ENCODE data around the gene SPDYE2. TPM values are rescaled to one million over a fixed set of nuclear protein-coding genes. Genes with fewer than 3 reads are reported as not detected.
"Not testable (repeated sequence)": the region's sequence is repeated elsewhere in the genome, so short reads cannot be mapped to it uniquely, and the experiment has no call there.

The SPDYE2 gene
- total RNA-seq, 1 donor from 2014 or later = not detected

DNA sequence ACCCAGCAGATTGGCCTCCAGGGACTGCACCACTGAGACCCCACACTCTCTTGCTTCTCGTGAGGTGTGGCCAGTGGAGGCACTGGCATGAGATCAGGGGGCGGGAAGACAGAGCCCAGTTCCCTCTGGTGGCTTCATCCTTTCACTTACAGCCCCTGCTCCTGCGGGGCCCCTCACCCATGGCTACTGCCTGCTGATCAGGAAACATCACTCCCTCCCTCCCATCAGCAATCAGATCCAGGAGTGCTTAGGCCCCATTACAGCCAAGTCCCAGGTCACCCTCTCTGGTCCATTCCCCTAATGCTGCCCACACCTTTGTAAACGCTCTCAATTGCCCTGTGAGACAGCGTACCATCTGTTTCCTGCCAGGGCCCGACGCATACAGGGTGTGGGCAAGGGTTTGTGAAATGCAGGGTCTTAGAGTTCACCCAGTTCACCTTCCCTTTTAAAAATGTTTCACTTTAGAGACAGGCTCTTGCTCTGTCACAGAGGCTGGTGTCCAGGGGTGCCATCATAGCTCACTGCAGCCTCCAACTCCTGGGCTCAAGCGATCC, 15.9 kb upstream of the SPDYE2 start:
- intact Hi-C loops (cut with micrococcal nuclease) = not testable (repeated sequence)

DNA sequence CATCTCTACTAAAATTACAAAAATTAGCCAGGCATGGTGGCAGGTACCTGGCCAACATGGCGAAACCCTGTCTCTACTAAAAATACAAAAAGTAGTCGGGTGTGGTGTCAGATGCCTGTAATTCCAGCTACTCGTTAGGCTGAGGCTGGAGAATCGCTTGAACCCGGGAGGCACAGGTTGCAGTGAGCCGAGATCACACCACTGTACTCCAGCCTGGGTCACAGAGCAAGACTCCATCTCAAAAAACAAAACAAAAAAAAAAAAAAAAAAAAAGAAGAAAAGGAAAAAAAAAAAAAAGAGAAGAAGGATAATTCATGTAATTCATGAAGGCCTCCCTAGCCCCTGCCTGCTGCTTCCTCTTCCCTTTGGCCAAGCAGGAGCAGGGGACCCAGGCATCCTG, 10.4 kb upstream of the SPDYE2 start:
- intact Hi-C loops (cut with micrococcal nuclease) = not testable (repeated sequence)

DNA sequence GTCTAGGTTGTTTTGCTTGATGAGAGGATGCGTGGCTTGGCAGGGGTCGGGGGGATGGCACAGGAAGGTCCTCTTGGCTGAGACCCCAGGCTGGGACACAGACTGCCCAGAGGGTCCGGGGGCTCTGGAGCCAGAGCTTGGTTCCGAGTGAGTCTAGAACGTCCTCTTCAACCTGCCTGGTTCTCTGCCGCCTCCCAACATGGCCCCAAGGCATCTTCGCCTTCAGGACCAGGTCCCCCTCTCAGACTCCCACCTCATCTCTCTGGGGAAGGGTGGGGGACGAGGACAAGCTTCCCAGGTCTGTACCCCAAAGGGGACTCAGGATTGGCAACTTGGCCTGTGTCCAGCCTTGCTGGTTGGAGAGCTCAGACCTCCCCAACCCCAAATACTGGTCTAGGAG, 8.9 kb upstream of the SPDYE2 start:
- intact Hi-C loops (cut with micrococcal nuclease) = not testable (repeated sequence)

DNA sequence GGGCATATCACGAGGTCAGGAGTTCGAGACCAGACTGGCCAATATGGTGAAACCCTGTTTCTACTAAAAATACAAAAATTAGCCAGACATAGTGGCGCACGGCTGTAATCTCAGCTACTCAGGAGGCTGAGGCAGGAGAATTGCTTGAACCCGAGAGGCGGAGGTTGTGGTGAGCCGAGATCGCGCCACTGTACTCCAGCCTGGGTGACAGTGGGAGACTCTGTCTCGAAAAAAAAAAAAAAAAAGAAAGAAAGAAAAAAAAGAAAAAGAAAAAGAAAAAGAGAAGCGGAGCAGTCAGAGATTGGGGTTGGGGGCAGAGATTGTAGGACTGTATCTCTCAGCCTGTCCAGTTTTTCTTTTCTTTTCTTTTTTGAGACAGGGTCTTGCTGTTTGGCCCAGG, 8.3 kb upstream of the SPDYE2 start:
- intact Hi-C loops (cut with micrococcal nuclease) = not testable (repeated sequence)

DNA sequence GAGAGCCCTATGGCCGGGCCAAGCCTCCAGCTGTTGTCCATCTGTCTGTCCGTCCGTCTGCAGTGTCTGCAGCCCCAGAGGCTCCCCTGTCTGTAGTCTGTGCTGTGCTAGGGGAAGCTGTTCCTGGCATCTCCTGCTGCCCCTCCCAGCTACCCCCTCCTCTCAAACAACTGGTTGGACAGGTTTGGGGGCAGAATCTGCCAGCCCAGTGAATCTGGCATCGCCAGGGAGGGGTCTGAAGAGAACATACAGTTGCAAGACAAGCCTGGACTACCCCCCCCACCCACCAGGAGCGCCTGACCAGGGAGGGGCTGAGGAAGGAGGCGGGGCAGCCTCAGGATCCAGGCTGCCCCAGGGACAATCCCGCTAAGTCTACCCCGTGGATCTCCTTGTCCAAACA, 7.4 kb upstream of the SPDYE2 start, which contains the start of gene UPK3BL2:
Gene UPK3BL2, minus strand, starts transcription at position 101 of the 400 bp plus-strand sequence. Its CDS starts 60 bp downstream, at position 41.
- intact Hi-C loops (cut with micrococcal nuclease) = not testable (repeated sequence)

DNA sequence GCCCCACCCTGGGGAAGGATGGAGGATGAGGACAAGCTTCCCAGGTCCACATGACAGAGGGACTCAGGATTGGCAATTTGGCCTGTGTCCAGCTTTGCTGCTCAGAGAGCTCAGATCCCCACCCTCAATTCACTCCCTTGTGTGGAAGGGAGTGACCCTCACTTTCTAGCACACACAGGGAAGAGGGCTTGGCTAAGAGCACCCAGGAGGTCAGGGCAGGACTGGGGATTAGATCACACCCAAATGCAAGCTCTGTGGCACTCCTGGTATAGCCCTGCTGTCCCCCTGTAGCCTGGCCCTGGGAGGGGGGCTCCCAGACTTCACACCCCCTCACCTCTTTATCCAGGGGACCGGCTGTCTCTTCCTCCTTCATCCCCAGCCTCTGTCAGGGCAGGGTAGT, 6.7 kb upstream of the SPDYE2 start:
- intact Hi-C loops (cut with micrococcal nuclease) = not testable (repeated sequence)

DNA sequence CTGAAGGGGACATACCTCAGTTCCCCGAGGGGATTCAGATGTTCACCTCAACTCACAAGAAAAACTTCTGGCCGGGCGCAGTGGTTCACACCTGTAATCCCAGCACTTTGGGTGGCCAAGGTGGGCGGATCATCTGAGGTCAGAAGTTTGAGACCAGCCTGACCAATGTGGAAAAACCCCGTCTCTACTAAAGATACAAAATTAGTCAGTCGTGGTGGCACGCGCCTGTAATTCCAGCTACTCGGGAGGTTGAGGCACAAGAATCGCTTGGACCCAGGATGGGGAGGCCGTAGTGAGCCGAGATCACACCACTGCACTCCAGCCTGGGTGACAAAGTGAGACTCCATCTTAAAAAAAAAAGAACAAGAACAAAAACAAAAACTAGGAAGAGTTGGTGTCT, 5.7 kb upstream of the SPDYE2 start:
- intact Hi-C loops (cut with micrococcal nuclease) = not testable (repeated sequence)

DNA sequence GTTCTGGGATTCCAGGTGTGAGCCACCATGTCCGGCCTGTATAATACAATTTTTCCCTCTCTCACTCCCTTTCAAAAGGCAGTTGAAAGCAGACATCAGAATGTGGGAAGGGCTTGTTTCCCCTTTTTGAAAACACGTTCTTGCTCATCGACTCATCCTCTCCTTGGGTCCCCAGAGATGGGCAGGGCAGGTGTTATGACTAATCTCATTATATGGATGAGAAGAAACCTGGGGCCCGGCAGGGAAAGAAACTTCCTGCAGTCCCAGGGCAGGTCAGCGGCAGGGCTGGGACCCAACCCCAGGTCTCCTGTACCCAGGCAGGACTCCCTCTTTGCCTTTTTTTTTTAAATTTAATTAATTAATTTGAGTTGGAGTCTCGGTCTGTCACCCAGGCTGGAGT, 4.7 kb upstream of the SPDYE2 start:
- intact Hi-C loops (cut with micrococcal nuclease) = not testable (repeated sequence)

DNA sequence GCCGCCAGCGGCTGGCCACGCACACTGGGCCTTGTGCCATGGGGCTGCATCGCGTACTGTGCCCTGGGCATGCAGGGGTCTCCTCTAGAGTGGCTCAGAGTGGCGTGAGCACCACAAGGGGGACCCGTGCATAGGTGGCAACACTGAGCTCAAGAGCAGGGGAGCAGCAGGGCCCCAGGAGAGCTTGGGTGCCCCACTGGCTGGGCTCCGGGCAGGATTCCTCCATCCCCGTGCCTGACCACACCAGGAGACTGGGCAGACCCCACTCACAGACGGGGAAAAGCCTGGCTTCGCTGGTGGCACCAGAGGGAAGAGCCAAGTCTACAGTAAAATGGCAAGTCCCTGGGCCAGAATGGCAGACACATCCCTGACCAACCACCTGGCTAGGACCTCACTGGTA, 17.6 kb downstream of the SPDYE2 start:
- intact Hi-C loops (cut with micrococcal nuclease) = not testable (repeated sequence)

DNA sequence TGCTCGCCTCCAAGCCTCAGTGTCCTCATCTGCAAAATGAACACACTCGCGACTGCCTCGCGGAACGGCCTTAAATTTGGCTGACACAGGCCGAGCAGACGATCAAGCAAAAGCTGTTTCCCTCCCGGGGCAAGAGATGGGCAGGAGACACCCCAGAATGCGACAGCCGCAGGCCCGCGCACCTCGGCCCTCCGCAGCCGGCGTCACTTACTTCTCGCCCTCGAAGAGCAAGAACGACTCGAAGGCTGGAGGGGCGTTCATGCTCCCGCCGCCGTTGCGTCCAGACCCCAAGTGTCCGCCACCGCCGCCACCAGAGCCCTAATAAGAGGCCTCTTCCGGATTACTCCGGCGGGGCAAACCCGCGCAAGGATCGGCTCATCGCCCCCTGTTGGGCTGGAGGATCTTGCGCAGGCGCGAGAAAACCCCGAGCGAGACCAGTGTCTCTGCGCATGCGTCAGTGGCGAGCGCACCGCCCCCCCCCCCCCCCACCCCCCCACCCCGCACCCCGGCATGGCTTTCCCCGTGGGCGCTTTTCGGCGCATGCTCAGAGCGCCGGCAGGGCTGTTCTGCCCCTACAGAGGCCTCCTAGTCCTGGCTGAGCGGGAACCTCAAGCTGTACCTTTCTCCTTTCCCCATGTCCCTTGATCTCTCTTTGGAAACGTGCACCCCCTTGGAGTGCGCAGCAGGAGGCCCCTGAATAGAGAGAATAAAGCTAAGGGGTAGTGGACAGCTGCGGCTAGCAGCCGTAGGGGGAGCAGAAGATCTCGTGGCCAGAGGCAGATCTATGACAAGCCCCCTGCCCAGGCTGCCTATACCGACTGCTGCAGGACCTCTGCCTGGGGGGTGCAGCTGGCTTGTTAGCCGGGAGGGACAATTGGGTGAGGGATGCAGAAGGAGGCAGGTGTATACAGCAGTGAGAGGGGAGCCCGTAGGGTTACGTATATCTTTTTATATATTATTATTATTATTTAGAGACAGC, 21.5 kb downstream of the SPDYE2 start, which contains the start of gene POLR2J3:
Gene POLR2J3, minus strand, starts transcription at position 323 of the 979 bp plus-strand sequence. Its CDS starts 62 bp downstream, at position 261.
- intact Hi-C loops (cut with micrococcal nuclease) = not testable (repeated sequence)

DNA sequence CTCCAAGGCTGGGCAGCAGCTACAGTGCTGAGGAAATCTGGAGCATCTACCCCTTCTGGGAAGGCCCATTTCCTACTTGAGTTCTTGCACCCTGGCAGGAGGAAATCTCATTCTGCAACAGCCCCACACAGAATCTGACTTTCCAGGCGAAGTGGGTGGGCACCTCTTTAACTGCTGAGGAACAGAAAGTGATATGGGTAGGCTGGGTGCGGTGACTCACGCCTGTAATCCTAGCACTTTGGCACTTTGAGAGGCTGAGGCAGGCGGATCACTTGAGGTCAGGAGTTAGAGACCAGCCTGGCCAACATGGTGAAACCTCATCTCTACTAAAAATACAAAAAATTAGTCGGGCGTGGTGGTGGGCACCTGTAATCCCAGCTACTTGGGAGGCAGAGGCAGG, 23.6 kb downstream of the SPDYE2 start:
- intact Hi-C loops (cut with micrococcal nuclease) = not testable (repeated sequence)

DNA sequence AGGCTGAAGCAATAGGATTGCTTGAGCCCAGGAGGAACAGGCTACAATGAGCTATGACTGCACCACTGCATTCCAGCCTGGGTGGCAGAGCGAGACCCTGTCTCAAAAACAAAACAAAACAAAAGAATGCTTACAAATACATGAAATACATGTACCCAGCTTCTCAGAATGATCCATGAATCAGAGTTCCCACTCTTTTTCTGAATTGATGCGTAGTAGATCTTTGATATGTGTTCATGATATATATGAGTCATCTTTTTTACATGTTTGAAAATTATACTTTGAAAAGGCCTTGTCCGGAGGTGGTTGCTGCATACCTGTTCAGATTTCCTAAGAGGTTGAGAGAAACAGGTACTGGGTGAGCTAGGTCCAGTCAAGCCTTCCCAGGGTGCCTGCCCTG, 25.3 kb downstream of the SPDYE2 start:
- intact Hi-C loops (cut with micrococcal nuclease) = not testable (repeated sequence)

DNA sequence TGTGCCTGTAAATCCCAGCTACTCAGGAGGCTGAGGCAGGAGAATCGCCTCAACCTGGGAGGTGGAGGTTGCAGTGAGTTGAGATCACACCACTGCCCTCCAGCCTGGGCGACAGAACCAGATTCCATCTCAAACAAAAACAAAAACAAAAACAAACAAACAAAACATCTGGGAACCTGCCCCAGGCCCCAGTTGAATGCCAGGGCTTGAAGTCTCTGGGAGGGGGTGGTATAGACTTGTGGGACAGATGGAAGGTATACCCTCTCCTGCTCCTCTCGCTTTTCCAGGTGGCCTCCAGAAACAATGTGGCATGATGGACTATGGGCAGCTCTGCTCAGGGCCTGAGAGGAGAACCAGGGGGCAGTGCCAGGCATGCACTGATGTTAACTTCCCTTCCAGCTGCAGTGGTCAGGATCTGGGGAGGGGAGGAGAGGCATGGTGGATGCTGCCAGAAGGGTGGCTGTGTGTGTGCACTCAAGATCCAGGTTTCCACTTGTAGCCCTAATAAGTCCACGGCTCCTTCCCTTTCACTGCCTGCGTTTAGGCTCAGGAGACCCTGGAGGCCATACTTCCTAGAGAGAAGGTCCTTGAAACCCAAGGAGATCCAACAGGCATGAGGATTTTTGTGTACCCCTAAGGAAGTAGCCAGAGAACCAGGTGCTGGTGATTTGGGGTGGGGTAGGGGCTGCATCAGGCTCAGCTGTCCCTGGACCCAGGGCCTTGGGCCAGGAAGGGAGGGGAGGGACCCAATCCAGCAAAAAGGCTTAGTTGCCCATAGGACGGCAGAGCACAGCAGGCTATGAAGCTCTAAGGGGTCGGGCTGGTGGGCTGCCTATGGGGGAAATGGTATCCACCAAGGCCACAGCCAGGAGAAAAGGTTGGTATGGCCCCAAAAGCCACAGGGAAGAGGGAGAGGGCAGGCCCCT, 26.6 kb downstream of the SPDYE2 start:
- intact Hi-C loops (cut with micrococcal nuclease) = not testable (repeated sequence)

DNA sequence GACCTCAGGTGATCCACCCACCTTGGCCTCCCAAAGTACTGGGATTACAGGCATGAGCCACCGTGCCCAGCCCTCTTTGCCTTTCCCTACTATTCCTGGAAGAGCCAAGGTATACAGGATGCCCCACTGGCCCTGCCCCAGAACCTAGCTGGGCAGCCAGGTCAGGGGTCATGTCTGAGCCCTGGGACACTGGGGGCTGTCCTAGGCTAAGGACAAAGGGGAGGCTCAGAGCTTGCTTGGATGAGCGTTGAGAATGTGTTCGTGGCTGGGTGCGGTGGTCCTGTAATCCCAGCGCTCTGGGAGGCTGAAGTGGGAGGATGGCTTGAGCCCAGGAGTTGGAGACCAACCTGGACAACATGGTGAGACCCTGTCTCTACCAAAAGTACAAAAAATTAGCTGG, 27.5 kb downstream of the SPDYE2 start:
- intact Hi-C loops (cut with micrococcal nuclease) = not testable (repeated sequence)

DNA sequence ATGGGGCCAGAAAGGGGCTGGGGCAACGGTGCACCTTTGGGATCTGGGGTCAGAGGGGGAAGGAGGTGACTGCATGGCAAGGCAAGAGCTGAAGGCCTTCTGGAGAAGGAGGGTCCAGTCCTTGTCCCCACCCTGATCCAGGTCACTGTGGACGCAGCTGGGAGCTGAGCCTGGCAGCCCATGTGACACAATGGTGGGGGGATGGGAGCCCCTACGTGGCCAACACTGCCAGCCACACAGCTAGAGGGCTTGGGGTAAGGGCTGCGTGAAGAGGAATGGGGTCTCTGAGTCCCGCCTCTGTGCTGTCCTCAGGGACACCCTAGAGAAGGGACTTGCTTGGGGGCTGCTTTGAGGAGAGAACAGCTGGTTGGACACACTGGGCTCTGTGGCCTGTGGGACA, 30.7 kb downstream of the SPDYE2 start:
- intact Hi-C loops (cut with micrococcal nuclease) = not testable (repeated sequence)

DNA sequence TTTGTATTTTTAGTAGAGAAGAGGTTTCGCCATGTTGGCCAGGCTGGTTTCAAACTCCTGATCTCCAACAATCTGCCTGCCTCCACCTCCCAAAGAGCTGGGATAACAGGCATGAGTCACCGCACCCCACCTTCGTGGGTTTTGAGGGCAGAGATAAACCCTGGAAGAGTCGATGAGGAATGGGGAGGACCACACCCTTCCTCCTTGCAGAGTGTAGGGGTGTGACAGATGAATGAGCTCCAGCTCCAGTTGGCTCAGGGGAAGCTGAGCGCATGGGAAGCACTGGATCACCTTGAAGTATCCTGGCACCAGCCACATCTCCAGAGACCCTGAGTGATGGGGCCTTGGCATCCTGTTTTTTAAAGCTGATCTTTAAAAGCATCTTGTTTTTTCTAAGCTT, 32.5 kb downstream of the SPDYE2 start:
- intact Hi-C loops (cut with micrococcal nuclease) = not testable (repeated sequence)

DNA sequence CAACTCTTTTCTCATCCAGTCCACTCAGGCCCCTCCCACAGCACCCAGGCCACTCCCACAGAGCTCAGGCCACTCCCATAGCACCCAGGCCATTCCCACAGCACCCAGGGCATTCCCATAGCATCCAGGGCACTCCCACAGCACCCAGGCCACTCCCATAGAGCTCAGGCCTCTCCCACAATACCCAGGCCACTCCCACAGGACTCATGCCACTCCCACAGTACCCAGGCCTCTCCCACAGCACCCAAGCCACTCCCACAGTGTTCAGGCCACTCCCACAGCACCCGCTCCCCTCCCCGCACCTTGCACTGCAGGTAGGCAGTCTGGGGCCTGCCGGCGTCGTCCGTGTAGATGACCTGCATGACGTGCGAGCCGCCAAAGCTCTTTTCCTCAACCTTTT, 38.8 kb downstream of the SPDYE2 start:
- intact Hi-C loops (cut with micrococcal nuclease) = not testable (repeated sequence)

DNA sequence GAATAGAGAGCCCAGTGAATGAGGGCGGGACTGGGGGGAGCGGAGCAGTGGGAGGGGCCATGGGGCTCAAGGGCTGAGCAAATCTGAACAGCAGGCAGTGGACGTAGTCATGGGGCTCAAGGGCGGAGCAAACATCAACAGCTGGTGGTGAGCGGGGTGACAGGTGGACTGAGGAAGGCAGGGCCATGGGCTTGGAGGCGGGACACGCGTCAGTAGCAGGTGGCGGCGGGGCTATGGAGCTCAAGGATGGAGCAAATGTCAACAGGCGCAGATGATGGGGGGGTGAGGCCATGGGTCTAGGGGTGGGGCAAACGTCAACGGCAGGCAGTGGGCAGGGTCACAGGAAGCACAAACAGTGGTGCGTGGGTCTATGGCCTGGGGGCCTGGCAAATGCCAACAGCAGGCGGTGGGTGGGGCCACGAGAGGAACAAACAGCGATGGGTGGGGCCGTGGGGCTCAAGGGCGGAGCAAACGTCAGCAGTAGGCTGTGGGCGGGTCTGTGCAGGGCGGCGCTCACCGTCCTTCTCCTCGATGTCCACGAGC, 41.5 kb downstream of the SPDYE2 start:
- intact Hi-C loops (cut with micrococcal nuclease) = not testable (repeated sequence)

DNA sequence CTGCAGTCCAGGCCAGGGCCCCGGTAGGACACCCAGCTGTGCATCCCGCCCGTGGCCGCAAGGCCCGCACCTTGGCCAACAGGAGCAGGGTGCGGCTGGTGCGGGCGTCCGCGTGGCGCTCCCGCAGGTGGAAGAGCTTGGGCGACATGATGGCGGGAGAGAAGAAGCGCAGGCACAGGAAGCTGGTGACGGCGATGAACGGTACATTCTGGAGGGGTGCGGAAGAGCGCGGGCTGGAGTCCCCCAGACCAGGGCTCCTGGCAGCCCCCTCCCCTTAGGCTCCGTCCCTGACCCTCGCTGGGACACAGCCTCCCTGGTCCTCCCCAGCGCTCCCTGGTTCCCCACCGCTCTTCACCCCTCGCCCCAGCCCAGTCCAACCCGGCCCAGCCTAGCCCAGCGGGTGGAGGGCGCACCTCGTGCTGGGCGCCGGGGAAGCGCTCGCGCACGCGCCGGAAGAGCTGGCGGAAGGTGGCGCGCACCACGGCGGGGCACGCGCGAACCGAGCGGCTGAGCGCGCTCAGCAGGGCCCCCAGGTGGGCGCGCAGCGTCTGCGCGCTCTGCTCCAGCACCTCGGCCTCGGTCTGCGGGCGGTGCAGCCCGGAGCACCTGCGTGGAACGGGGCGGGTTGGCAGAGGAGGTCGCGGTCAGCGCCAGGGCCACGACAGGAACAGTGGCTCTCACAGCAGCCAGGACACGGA, 42.8 kb downstream of the SPDYE2 start:
- intact Hi-C loops (cut with micrococcal nuclease) = not testable (repeated sequence)

DNA sequence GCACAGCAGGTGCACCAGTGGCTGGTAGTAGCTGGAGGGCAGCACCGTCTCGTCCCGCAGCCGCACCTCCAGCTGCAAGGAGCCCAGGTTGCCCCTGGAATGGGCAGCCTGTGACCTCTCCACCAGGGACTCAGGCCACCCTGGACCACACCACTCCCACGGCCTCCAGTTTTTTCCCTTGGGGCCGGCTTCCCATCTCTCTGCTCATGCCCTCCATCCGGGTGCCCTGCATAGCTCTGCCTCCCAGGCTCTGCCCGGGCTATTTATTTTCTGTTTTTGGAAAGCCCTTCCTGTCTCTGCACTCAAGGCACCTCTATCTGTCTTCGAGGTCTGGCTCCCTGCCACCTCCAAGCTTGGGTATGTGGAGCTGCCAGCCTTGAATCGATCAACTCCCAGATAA, 45.0 kb downstream of the SPDYE2 start:
- intact Hi-C loops (cut with micrococcal nuclease) = not testable (repeated sequence)
